GM12864 (cell line): ENCODE results near the gene POLR2E.

Source experiments
- DNase-seq: peaks from one replicate; pipeline ENCODE4 v3.0.0-alpha.2; 2011; ENCODE audit warnings: low read depth
- H3K4me3 ChIP-seq: 2 replicates; pipeline ENCODE4 v1.5.1; 2011; ENCODE audit warnings: mild to moderate bottlenecking, low read depth, low read length, control low read depth
- CTCF ChIP-seq: IDR thresholded peaks from 2 replicates; pipeline ENCODE4 v1.5.1; 2011; ENCODE audit warnings: low read depth, mild to moderate bottlenecking, moderate library complexity, low read length, control low read depth, inconsistent platforms; ENCODE audit errors: missing control alignments

The POLR2E gene

GRCh38 chr19:1058112-1058511 lies 37.1 kb downstream of the POLR2E start:
- TF ChIP-seq CTCF, result no peak
- DNase-seq, result no peak

GRCh38 chr19:1057176-1057855 lies 37.9 kb downstream of the POLR2E start:
- no peak for DNase-seq
- no peak overlapping the region for H3K4me3 ChIP-seq
- TF ChIP-seq CTCF, result peak; percentile 53

More at GRCh38 chr19:1058112-1058511, 37.1 kb downstream of the POLR2E start:
- no peak overlapping the region for H3K4me3 ChIP-seq

- H3K4me3 ChIP-seq, result no peak overlapping the region
- TF ChIP-seq CTCF, result no peak
- no peak for DNase-seq
Measured at GRCh38 chr19:1055886-1056620, 39.1 kb downstream of the POLR2E start.

GRCh38 chr19:1055028-1055425 lies 40.1 kb downstream of the POLR2E start:
- no peak for TF ChIP-seq CTCF
- H3K4me3 ChIP-seq, result no peak overlapping the region
- no peak for DNase-seq

- no peak overlapping the region for H3K4me3 ChIP-seq
- no peak for TF ChIP-seq CTCF
- no peak for DNase-seq
Measured at GRCh38 chr19:1054102-1055027, 40.8 kb downstream of the POLR2E start.

- DNase-seq, result no peak
- no peak overlapping the region for H3K4me3 ChIP-seq
- TF ChIP-seq CTCF, result no peak
Measured at GRCh38 chr19:1053176-1054101, 41.7 kb downstream of the POLR2E start.
